SK-N-SH treated with all-trans-retinoic acid at 6 μM for 48 hours (cell line): ENCODE data around the gene PLCZ1.

ENCODE experiments used
- ATAC-seq: fragments of 200-7000 bp; cut with Tn5 transposase; 3 replicates; pipeline ENCODE4 v1.9.1; 2020; ENCODE audit warnings: mild to moderate bottlenecking, moderate library complexity
- ARNTL ChIP-seq: fragments of 450-650 bp; formaldehyde crosslinking; IDR thresholded peaks from 2 replicates; pipeline ENCODE4 v1.5.0; 2020; ENCODE audit warnings: low read depth, mild to moderate bottlenecking, moderate library complexity, borderline replicate concordance
- BACH2 ChIP-seq: fragments of 250-450 bp; sonication (Bioruptor Pico); IDR thresholded peaks from 2 replicates; pipeline ENCODE4 v1.9.0; 2021; ENCODE audit warnings: mild to moderate bottlenecking, borderline replicate concordance
- CSDC2 ChIP-seq: fragments of 250-450 bp; sonication (Bioruptor Pico); IDR thresholded peaks from 2 replicates; pipeline ENCODE4 v1.5.0; 2020; ENCODE audit warnings: mild to moderate bottlenecking, moderate library complexity
- ESRRG ChIP-seq: fragments of 250-450 bp; sonication (Bioruptor Pico); IDR thresholded peaks from 2 replicates; pipeline ENCODE4 v1.6.1; 2021; ENCODE audit warnings: mild to moderate bottlenecking
- GLIS3 ChIP-seq: fragments of 250-450 bp; sonication (Bioruptor Pico); IDR thresholded peaks from 2 replicates; pipeline ENCODE4 v1.5.0; 2020; ENCODE audit warnings: mild to moderate bottlenecking, moderate library complexity
- ISL1 ChIP-seq: fragments of 250-450 bp; sonication (Bioruptor Pico); IDR thresholded peaks from 2 replicates; pipeline ENCODE4 v2.1.2; 2022; ENCODE audit warnings: mild to moderate bottlenecking, moderate library complexity
- OSR1 ChIP-seq: fragments of 250-450 bp; sonication (Bioruptor Pico); IDR thresholded peaks from 2 replicates; pipeline ENCODE4 v1.8.0; 2022; ENCODE audit warnings: moderate library complexity, mild to moderate bottlenecking, inconsistent platforms
- PPARA ChIP-seq: fragments of 250-450 bp; sonication (Bioruptor Pico); IDR thresholded peaks from 2 replicates; pipeline ENCODE4 v1.5.0; 2020; ENCODE audit warnings: mild to moderate bottlenecking, borderline replicate concordance
- RARB ChIP-seq: fragments of 250-450 bp; sonication (Bioruptor Pico); IDR thresholded peaks from 2 replicates; pipeline ENCODE4 v1.8.0; 2021; ENCODE audit warnings: mild to moderate bottlenecking, moderate library complexity
- SNAI2 ChIP-seq: fragments of 250-450 bp; sonication (Bioruptor Pico); IDR thresholded peaks from 2 replicates; pipeline ENCODE4 v1.5.0; 2020; ENCODE audit warnings: mild to moderate bottlenecking, moderate library complexity
- TCF4 ChIP-seq: fragments of 250-450 bp; sonication (Bioruptor Pico); IDR thresholded peaks from 2 replicates; pipeline ENCODE4 v1.8.0; 2021; ENCODE audit warnings: mild to moderate bottlenecking, moderate library complexity, borderline replicate concordance
- TOX ChIP-seq: fragments of 250-450 bp; sonication (Bioruptor Pico); IDR thresholded peaks from 2 replicates; pipeline ENCODE4 v1.8.0; 2021; ENCODE audit warnings: mild to moderate bottlenecking, moderate library complexity, borderline replicate concordance
- ZC3H10 ChIP-seq: fragments of 250-450 bp; sonication (Bioruptor Pico); IDR thresholded peaks from 2 replicates; pipeline ENCODE4 v1.5.1; 2021; ENCODE audit warnings: mild to moderate bottlenecking, moderate library complexity
- ZFP3 ChIP-seq: fragments of 250-450 bp; sonication (Bioruptor Pico); IDR thresholded peaks from 2 replicates; pipeline ENCODE4 v1.5.0; 2020; ENCODE audit warnings: mild to moderate bottlenecking, moderate library complexity
- ZFP30 ChIP-seq: fragments of 450-650 bp; formaldehyde crosslinking; IDR thresholded peaks from 2 replicates; pipeline ENCODE4 v1.5.0; 2022; ENCODE audit warnings: mild to moderate bottlenecking, moderate library complexity
- ZNF565 ChIP-seq: fragments of 450-650 bp; formaldehyde crosslinking; conservative IDR thresholded peaks from 2 replicates; pipeline ENCODE4 v1.5.0; 2020; ENCODE audit warnings: low read depth, mild to moderate bottlenecking, moderate library complexity
- ZNF70 ChIP-seq: fragments of 450-650 bp; formaldehyde crosslinking; IDR thresholded peaks from 2 replicates; pipeline ENCODE4 v1.5.0; 2020; ENCODE audit warnings: mild to moderate bottlenecking, moderate library complexity
- ZNF8 ChIP-seq: fragments of 450-650 bp; formaldehyde crosslinking; IDR thresholded peaks from 2 replicates; pipeline ENCODE4 v1.5.0; 2020; ENCODE audit warnings: mild to moderate bottlenecking, moderate library complexity
- TF ChIP-seq, protein P1 (sequence below): fragments of 250-450 bp; sonication (Bioruptor Pico); IDR thresholded peaks from 2 replicates; pipeline ENCODE4 v1.8.0; 2020; ENCODE audit warnings: mild to moderate bottlenecking, moderate library complexity, borderline replicate concordance
- TF ChIP-seq, protein P2 (sequence below): fragments of 250-450 bp; sonication (Bioruptor Pico); IDR thresholded peaks from 2 replicates; pipeline ENCODE4 v1.5.1; 2020; ENCODE audit warnings: low read depth, mild to moderate bottlenecking, moderate library complexity
- TF ChIP-seq, protein P3 (sequence below): fragments of 250-450 bp; sonication (Bioruptor Pico); IDR thresholded peaks from 2 replicates; pipeline ENCODE4 v1.5.0; 2020; ENCODE audit warnings: mild to moderate bottlenecking, moderate library complexity

The PLCZ1 gene

DNA sequence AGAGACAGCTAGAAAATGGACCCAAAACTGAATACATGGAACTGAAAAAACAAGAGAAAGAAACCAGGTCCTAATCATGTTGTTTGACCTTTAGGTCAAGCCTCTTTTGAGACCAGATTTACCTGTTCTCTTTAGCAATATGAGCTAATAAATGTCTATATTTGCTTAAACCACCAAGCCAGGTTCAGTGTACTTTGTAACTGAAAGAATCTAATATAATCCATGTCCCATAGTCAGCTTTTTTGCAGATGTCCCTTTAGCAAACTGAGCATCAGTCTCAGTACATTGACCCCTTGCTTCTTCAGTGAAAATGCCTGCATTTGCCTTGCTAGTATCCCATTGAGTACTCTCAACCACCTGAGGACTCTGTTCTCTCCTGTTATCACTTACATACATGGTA, 61.7 kb downstream of the PLCZ1 start:
- ATAC-seq: no peak
- no peak for TF ChIP-seq ISL1 (CRISPR knock-in tag)

DNA sequence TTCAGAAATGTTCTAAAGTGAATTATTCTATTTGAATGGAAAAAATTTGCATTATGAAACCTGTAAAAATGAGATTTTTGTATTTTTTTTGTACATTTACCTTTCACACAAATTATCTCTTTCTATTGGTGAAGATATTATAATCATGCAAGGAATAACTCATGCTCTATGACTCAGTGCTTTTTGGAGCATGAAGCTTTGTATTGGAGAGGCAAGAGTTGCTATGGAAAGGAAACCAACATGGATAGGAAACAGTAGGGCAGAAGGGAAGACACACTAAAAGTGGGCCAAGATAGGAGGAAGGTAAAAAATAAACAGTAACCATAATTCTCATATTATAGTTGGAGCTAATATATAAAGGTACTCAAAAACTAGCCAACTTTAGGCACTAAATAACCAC, 79.0 kb downstream of the PLCZ1 start:
- TF ChIP-seq ZNF70 (CRISPR knock-in tag): no peak
- no peak for TF ChIP-seq ARNTL (CRISPR knock-in tag)
- TF ChIP-seq, all 23 proteins: peak for 0
- ATAC-seq: no peak

DNA sequence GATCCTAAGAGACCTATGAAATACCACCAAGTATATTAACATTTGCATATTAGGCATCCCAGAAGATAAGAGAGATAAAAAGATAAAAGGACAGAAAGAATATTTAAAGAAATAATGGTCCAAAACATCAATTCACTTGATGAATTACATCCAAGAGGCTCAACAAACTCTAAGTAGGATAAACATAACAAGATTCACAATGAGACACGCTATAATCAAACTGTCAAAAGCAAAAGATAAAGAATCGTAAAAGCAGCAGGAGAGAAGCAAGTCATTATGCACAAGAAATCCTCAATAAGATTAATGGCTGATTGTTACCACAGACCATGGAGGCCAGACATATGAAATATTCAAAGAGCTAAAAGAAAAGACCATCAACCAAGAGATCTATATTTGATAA, 79.6 kb downstream of the PLCZ1 start:
- ATAC-seq: no peak

DNA sequence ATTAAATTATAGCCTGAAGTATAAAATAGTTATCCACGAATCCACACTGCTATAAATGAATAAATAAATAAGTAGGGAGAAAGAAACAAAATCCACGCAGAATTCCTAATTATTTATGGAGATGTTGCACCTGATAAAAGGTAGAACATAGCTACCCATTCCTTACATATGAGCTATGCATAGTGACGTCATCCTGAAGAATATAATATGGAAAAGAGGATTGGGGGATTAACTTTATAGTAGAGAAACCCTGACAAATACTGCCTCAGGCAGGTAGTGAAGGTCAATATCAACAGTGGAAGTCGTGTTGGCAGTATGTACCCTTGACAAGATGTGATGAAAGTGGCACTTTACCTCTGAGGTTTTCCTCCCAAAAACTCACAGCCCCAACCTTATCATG, 82.5 kb downstream of the PLCZ1 start:
- ATAC-seq: no peak

More for the DNA sequence above, 79.6 kb downstream of the PLCZ1 start:
- TF ChIP-seq BACH2 (CRISPR knock-in tag): no peak
- TF ChIP-seq OSR1 (CRISPR knock-in tag): no peak
- TF ChIP-seq, protein P1, sequence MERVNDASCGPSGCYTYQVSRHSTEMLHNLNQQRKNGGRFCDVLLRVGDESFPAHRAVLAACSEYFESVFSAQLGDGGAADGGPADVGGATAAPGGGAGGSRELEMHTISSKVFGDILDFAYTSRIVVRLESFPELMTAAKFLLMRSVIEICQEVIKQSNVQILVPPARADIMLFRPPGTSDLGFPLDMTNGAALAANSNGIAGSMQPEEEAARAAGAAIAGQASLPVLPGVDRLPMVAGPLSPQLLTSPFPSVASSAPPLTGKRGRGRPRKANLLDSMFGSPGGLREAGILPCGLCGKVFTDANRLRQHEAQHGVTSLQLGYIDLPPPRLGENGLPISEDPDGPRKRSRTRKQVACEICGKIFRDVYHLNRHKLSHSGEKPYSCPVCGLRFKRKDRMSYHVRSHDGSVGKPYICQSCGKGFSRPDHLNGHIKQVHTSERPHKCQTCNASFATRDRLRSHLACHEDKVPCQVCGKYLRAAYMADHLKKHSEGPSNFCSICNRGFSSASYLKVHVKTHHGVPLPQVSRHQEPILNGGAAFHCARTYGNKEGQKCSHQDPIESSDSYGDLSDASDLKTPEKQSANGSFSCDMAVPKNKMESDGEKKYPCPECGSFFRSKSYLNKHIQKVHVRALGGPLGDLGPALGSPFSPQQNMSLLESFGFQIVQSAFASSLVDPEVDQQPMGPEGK: no peak
- TF ChIP-seq ZFP30 (CRISPR knock-in tag): no peak
- TF ChIP-seq, protein P2, sequence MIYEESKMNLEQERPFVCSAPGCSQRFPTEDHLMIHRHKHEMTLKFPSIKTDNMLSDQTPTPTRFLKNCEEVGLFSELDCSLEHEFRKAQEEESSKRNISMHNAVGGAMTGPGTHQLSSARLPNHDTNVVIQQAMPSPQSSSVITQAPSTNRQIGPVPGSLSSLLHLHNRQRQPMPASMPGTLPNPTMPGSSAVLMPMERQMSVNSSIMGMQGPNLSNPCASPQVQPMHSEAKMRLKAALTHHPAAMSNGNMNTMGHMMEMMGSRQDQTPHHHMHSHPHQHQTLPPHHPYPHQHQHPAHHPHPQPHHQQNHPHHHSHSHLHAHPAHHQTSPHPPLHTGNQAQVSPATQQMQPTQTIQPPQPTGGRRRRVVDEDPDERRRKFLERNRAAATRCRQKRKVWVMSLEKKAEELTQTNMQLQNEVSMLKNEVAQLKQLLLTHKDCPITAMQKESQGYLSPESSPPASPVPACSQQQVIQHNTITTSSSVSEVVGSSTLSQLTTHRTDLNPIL: no peak
- no peak for TF ChIP-seq PPARA

More for the DNA sequence above, 82.5 kb downstream of the PLCZ1 start:
- no peak for TF ChIP-seq GLIS3 (CRISPR knock-in tag)
- no peak for TF ChIP-seq ZNF565 (CRISPR knock-in tag)
- TF ChIP-seq, protein P1: no peak
- TF ChIP-seq RARB (CRISPR knock-in tag): no peak
- no peak for TF ChIP-seq PPARA
- no peak for TF ChIP-seq SNAI2 (CRISPR knock-in tag)
- TF ChIP-seq ARNTL (CRISPR knock-in tag): no peak
- no peak for TF ChIP-seq TCF4 (CRISPR knock-in tag)
- TF ChIP-seq, protein P3, sequence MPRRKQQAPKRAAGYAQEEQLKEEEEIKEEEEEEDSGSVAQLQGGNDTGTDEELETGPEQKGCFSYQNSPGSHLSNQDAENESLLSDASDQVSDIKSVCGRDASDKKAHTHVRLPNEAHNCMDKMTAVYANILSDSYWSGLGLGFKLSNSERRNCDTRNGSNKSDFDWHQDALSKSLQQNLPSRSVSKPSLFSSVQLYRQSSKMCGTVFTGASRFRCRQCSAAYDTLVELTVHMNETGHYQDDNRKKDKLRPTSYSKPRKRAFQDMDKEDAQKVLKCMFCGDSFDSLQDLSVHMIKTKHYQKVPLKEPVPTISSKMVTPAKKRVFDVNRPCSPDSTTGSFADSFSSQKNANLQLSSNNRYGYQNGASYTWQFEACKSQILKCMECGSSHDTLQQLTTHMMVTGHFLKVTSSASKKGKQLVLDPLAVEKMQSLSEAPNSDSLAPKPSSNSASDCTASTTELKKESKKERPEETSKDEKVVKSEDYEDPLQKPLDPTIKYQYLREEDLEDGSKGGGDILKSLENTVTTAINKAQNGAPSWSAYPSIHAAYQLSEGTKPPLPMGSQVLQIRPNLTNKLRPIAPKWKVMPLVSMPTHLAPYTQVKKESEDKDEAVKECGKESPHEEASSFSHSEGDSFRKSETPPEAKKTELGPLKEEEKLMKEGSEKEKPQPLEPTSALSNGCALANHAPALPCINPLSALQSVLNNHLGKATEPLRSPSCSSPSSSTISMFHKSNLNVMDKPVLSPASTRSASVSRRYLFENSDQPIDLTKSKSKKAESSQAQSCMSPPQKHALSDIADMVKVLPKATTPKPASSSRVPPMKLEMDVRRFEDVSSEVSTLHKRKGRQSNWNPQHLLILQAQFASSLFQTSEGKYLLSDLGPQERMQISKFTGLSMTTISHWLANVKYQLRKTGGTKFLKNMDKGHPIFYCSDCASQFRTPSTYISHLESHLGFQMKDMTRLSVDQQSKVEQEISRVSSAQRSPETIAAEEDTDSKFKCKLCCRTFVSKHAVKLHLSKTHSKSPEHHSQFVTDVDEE: no peak
- TF ChIP-seq ZNF8 (CRISPR knock-in tag): no peak
- no peak for TF ChIP-seq BACH2 (CRISPR knock-in tag)
- TF ChIP-seq, protein P2: no peak
- TF ChIP-seq ESRRG (CRISPR knock-in tag): no peak
- TF ChIP-seq CSDC2: no peak
- no peak for TF ChIP-seq ZNF70 (CRISPR knock-in tag)
- TF ChIP-seq TOX (CRISPR knock-in tag): no peak
- no peak for TF ChIP-seq ZC3H10
- TF ChIP-seq ZFP3 (CRISPR knock-in tag): no peak
- no peak for TF ChIP-seq ISL1 (CRISPR knock-in tag)
- no peak for TF ChIP-seq OSR1 (CRISPR knock-in tag)
